WTC11 (cell line): ENCODE results near the gene PDE1C. TPM values are rescaled to one million over a fixed set of nuclear protein-coding genes. Genes with fewer than 3 reads are reported as not detected.

Experiments
- ATAC-seq: fragments of 200-7000 bp; cut with Tn5 transposase; 2 replicates; pipeline ENCODE4 v1.10.0; 2021; ENCODE audit warnings: mild to moderate bottlenecking, moderate library complexity
- CTCF ChIA-PET: fragments of 300-600 bp; sonication (Branson Sonifier 250); formaldehyde crosslinking; loops from one replicate; lab custom pipeline; 2021; ENCODE audit warnings: antibody characterized with exemption; lab: Charles Lee
- POLR2A ChIA-PET: fragments of 350-600 bp; sonication (Branson Sonifier 250); formaldehyde crosslinking; loops from one replicate; lab custom pipeline; 2021; ENCODE audit warnings: antibody characterized with exemption; lab: Charles Lee
- DNase-seq: peaks from one replicate; pipeline ENCODE4 v3.0.0; 2021; ENCODE audit warnings: low spot score
- H3K27ac Mint-ChIP-seq: 2 replicates; pipeline ENCODE4 v1.8.0; 2021; ENCODE audit warnings: mixed read lengths
- H3K27me3 Mint-ChIP-seq: 2 replicates; pipeline ENCODE4 v1.8.0; 2021; ENCODE audit warnings: low read depth, mild to moderate bottlenecking, moderate library complexity, mixed read lengths
- H3K36me3 Mint-ChIP-seq: 2 replicates; pipeline ENCODE4 v1.8.0; 2021; ENCODE audit warnings: mixed read lengths
- H3K4me1 Mint-ChIP-seq: 2 replicates; pipeline ENCODE4 v1.8.0; 2022; ENCODE audit warnings: mixed read lengths
- H3K4me3 Mint-ChIP-seq: 2 replicates; pipeline ENCODE4 v1.8.0; 2021; ENCODE audit warnings: mild to moderate bottlenecking, moderate library complexity, mixed read lengths
- H3K9me3 Mint-ChIP-seq: 2 replicates; pipeline ENCODE4 v1.8.0; 2021; ENCODE audit warnings: mixed read lengths
- AFF4 ChIP-seq: sonication (generic); formaldehyde crosslinking; IDR thresholded peaks from 2 replicates; pipeline ENCODE4 v1.8.1; 2023; ENCODE audit warnings: mild to moderate bottlenecking, missing genetic modification reagents, borderline replicate concordance
- ATF1 ChIP-seq: sonication (generic); formaldehyde crosslinking; IDR thresholded peaks from 2 replicates; pipeline ENCODE4 v1.8.1; 2023; ENCODE audit warnings: mild to moderate bottlenecking, moderate library complexity, missing genetic modification reagents
- ATF2 ChIP-seq: sonication (generic); formaldehyde crosslinking; IDR thresholded peaks from 2 replicates; pipeline ENCODE4 v1.8.1; 2022; ENCODE audit warnings: low read depth, missing genetic modification reagents, borderline replicate concordance
- GTF2I ChIP-seq: fragments of 250-450 bp; sonication (Bioruptor Pico); conservative IDR thresholded peaks from 2 replicates; pipeline ENCODE4 v1.4.0; 2021; ENCODE audit warnings: mild to moderate bottlenecking
- MYBL2 ChIP-seq: sonication (generic); formaldehyde crosslinking; IDR thresholded peaks from 2 replicates; pipeline ENCODE4 v1.8.1; 2023; ENCODE audit warnings: mild to moderate bottlenecking, moderate library complexity, missing genetic modification reagents
- NR1H2 ChIP-seq: sonication (generic); formaldehyde crosslinking; IDR thresholded peaks from 2 replicates; pipeline ENCODE4 v1.9.0; 2021; ENCODE audit warnings: mild to moderate bottlenecking, moderate library complexity, missing genetic modification reagents
- NR2C2 ChIP-seq: sonication (generic); formaldehyde crosslinking; IDR thresholded peaks from 2 replicates; pipeline ENCODE4 v1.8.0; 2022; ENCODE audit warnings: mild to moderate bottlenecking, missing genetic modification reagents
- SMAD3 ChIP-seq: sonication (generic); formaldehyde crosslinking; IDR thresholded peaks from 2 replicates; pipeline ENCODE4 v1.8.0; 2022; ENCODE audit warnings: missing genetic modification reagents, mild to moderate bottlenecking, borderline replicate concordance
- ZBTB21 ChIP-seq: sonication (generic); formaldehyde crosslinking; IDR thresholded peaks from 2 replicates; pipeline ENCODE4 v1.8.1; 2023; ENCODE audit warnings: mild to moderate bottlenecking, missing genetic modification reagents, borderline replicate concordance
- ZNF263 ChIP-seq: sonication (generic); formaldehyde crosslinking; IDR thresholded peaks from 2 replicates; pipeline ENCODE4 v1.8.1; 2022; ENCODE audit warnings: low read depth, mild to moderate bottlenecking, moderate library complexity, missing genetic modification reagents
- ZNF396 ChIP-seq: fragments of 250-450 bp; sonication (Bioruptor Pico); IDR thresholded peaks from 2 replicates; pipeline ENCODE4 v1.8.0; 2021; ENCODE audit warnings: mild to moderate bottlenecking, moderate library complexity, borderline replicate concordance
- ZSCAN18 ChIP-seq: fragments of 250-450 bp; sonication (Bioruptor Pico); IDR thresholded peaks from 2 replicates; pipeline ENCODE4 v2.1.2; 2022; ENCODE audit warnings: mild to moderate bottlenecking, moderate library complexity
- total RNA-seq: library from RNA; stranded (reverse); gene quantifications from 3 replicates; pipeline ENCODE4 v1.2.3, GENCODE V29; 2021
- TF ChIP-seq, protein P1 (sequence below): fragments of 200-600 bp; IDR thresholded peaks from 2 replicates; pipeline ENCODE4 v1.8.0; 2022; ENCODE audit warnings: antibody characterized with exemption
- TF ChIP-seq, protein P2 (sequence below): sonication (generic); formaldehyde crosslinking; conservative IDR thresholded peaks from 2 replicates; pipeline ENCODE4 v1.8.1; 2022; ENCODE audit warnings: mild to moderate bottlenecking, missing genetic modification reagents
- TF ChIP-seq, protein P3 (sequence below): sonication (generic); formaldehyde crosslinking; IDR thresholded peaks from 2 replicates; pipeline ENCODE4 v1.8.1; 2023; ENCODE audit warnings: mild to moderate bottlenecking, missing genetic modification reagents, moderate library complexity
- TF ChIP-seq, protein P4 (sequence below): fragments of 250-450 bp; sonication (Bioruptor Pico); IDR thresholded peaks from 2 replicates; pipeline ENCODE4 v1.9.0; 2021; ENCODE audit warnings: mild to moderate bottlenecking

Gene PDE1C
- total RNA-seq, 1 experiment from 2014 or later = 0.55 TPM

DNA sequence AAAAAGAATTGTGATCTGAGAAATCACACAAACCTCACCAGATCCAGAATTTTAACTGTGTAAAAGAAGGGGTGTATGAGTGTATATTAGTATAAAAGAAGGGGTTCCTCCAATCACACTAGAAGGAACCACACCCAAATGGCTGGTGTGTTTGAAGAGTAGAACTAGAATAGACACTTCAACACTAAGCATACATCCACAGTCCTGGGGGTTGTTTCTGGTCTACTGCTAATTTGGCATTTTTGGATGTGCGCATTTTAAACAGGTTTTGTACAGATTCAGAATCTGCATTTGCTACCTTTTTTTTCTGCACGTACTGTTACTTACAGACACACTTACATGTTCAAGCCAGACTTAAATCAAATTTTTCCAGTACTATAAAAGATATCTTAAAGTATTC, 64.6 kb downstream of the PDE1C start (continued):
- TF ChIP-seq, protein P1, sequence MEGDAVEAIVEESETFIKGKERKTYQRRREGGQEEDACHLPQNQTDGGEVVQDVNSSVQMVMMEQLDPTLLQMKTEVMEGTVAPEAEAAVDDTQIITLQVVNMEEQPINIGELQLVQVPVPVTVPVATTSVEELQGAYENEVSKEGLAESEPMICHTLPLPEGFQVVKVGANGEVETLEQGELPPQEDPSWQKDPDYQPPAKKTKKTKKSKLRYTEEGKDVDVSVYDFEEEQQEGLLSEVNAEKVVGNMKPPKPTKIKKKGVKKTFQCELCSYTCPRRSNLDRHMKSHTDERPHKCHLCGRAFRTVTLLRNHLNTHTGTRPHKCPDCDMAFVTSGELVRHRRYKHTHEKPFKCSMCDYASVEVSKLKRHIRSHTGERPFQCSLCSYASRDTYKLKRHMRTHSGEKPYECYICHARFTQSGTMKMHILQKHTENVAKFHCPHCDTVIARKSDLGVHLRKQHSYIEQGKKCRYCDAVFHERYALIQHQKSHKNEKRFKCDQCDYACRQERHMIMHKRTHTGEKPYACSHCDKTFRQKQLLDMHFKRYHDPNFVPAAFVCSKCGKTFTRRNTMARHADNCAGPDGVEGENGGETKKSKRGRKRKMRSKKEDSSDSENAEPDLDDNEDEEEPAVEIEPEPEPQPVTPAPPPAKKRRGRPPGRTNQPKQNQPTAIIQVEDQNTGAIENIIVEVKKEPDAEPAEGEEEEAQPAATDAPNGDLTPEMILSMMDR = no peak
- TF ChIP-seq, protein P2, sequence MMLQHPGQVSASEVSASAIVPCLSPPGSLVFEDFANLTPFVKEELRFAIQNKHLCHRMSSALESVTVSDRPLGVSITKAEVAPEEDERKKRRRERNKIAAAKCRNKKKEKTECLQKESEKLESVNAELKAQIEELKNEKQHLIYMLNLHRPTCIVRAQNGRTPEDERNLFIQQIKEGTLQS = no peak
- TF ChIP-seq ZBTB21 (no peak), NR2C2 (CRISPR knock-in tag) (no peak), NR1H2 (CRISPR knock-in tag) (no peak), ATF1 (no peak)
- TF ChIP-seq, protein P3, sequence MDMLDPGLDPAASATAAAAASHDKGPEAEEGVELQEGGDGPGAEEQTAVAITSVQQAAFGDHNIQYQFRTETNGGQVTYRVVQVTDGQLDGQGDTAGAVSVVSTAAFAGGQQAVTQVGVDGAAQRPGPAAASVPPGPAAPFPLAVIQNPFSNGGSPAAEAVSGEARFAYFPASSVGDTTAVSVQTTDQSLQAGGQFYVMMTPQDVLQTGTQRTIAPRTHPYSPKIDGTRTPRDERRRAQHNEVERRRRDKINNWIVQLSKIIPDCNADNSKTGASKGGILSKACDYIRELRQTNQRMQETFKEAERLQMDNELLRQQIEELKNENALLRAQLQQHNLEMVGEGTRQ (CRISPR knock-in tag) = no peak

DNA sequence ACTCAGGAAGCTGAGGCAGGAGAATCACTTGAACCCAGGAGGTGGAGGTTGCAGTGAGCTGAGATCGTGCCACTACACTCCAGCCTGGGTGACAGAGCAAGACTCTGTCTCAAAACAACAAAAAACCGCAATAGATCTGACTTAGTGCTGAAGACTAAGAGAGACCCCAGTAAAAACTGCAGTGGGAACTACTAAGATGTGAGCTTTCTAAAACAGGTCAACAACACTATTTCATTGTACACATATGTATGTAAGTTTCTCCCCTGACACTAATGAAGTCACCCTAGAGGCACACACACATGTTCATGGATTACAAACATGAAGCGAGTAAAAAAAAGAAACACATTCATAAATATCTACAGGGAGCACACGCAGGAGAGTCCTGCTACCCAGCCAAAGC, 68.3 kb downstream of the PDE1C start:
- ChIA-PET POLR2A (interaction anchor here (1.1 kb wide), 1 partner anchor 31 kb away, joined by 3 read pairs; no protein-coding TSS in a partner anchor), CTCF (interaction anchor here (1.0 kb wide), 1 partner anchor 60 kb away, joined by 3 read pairs; no protein-coding TSS in a partner anchor)
- TF ChIP-seq SMAD3 (CRISPR knock-in tag) = no peak
- ATAC-seq = no peak
- H3K9me3 Mint-ChIP-seq = peaks cover 41% of the 10 kb centered on the region
- DNase-seq = no peak
- H3K27me3 Mint-ChIP-seq = peaks cover 3% of the 10 kb centered on the region; the same call in 1 of the 2 replicates
- H3K4me3 Mint-ChIP-seq = no peak overlapping the region
- no peak overlapping the region for H3K27ac Mint-ChIP-seq
- no peaks in the 10 kb centered on the region for H3K4me1 Mint-ChIP-seq
- peaks cover 15% of the 10 kb centered on the region for H3K36me3 Mint-ChIP-seq

- no peak overlapping the region for H3K4me3 Mint-ChIP-seq
- DNase-seq (no peak), ATAC-seq (no peak)
- H3K27ac Mint-ChIP-seq = no peak overlapping the region
- peaks cover 27% of the 10 kb centered on the region for H3K9me3 Mint-ChIP-seq
- no peaks in the 10 kb centered on the region for H3K4me1 Mint-ChIP-seq
- peaks cover 11% of the 10 kb centered on the region for H3K36me3 Mint-ChIP-seq
- TF ChIP-seq AFF4 (no peak), GTF2I (no peak), ZNF396 (no peak), ZNF263 (CRISPR knock-in tag) (no peak)
- TF ChIP-seq, all 79 proteins: peak for 0
- ChIA-PET CTCF (no interaction called here), POLR2A (no interaction called here)
- H3K27me3 Mint-ChIP-seq = peaks cover 24% of the 10 kb centered on the region
Measured at GRCh38 chr7:31997423-31997822, 72.8 kb downstream of the PDE1C start.

DNA sequence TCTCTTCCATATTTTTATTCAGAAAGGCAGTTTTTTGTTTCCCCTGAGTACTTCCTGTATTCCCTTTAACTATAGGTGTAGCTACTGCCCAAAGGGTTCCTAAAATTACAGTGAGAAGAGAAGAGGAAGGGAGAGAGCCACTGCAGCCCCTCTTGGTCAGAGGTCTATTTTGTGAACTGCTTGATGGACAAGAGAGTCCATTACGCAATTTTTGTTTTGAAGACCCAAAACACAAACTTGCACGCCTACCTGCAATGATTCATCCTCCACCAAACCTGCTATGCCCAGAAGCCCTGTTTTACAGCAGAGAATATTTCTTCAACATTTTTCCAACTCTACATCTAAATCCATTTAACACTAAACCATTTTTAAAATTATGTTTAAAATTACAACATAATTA, 75.1 kb downstream of the PDE1C start:
- Mint-ChIP-seq H3K36me3 (no peaks in the 10 kb centered on the region), H3K4me1 (no peaks in the 10 kb centered on the region), H3K9me3 (peaks cover 7% of the 10 kb centered on the region), H3K27me3 (peaks cover 40% of the 10 kb centered on the region), H3K27ac (no peak overlapping the region), H3K4me3 (no peak overlapping the region)
- no peak for ATAC-seq
- POLR2A ChIA-PET = no interaction called here
- no peak for TF ChIP-seq ATF2
- no peak for TF ChIP-seq MYBL2 (CRISPR knock-in tag)
- no peak for TF ChIP-seq ZSCAN18
- TF ChIP-seq, protein P4, sequence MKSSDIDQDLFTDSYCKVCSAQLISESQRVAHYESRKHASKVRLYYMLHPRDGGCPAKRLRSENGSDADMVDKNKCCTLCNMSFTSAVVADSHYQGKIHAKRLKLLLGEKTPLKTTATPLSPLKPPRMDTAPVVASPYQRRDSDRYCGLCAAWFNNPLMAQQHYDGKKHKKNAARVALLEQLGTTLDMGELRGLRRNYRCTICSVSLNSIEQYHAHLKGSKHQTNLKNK (CRISPR knock-in tag) = no peak
- CTCF ChIA-PET = no interaction called here
- DNase-seq = no peak
